ENCODE results near the gene KRT71.

Gene KRT71

DNA sequence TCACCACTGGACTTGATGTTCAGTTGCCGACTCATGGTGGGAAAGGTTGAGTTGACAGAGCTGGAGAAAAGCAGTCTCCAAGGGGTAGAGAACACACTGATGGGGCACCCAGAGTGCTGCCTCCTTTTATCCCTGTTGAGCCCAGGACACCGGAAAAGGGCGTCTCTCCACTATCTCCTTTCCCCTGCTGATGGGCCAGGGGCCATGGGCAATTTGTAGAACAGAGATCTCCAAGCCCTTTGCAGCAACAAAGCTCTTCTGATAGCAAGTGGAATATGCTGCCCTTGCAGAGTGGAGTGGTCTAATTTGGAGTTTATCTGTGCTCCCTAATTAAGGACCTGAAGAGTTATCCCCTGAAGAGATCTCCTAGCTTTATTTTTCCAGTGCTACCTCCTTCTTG, 20.8 kb upstream of the KRT71 start, which contains the start of gene KRT74:
TSS of gene KRT74 (minus strand) at position 101 of the 400 bp plus-strand sequence. CDS start at position 35, 66 bp downstream.
- no peak for DNase-seq

DNA sequence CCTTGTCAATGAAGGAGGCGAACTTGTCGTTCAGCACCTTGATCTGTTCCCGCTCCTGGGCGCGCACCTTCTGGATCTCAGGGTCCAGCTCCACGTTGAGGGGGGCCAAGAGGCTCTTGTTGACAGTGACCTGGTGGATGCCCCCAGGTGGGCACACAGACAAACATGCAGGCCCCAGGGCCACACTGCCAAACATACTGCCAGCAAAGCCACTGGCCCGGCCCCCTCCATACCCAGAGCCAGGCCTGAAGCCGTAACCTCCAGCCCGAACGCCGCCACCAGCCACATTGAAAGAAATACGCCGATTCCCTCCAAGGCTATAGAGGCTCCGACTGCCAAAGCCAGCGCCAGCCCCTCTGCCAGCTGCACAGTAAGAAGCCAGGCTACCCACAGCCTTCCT, 20.4 kb upstream of the KRT71 start:
- no peak for DNase-seq

DNA sequence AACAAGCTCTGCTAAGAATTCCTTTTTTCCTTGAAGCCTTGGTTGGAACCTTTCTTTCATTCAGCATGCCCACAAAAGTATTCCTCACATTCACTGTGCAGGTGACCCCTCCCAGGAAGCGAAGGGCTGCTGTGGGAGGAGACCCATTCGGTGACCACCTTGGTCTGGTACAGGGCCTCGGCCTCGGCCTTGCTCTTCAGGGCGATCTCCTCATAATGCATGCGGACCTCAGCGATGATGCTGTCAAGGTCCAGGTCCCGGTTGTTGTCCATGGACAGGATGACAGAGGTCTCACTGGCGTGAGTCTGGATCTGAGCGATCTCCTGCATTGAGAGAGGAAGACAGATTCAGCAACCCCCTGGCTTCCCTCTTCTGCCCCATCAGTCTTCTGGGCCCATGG, 17.6 kb upstream of the KRT71 start:
- DNase-seq, result no peak

DNA sequence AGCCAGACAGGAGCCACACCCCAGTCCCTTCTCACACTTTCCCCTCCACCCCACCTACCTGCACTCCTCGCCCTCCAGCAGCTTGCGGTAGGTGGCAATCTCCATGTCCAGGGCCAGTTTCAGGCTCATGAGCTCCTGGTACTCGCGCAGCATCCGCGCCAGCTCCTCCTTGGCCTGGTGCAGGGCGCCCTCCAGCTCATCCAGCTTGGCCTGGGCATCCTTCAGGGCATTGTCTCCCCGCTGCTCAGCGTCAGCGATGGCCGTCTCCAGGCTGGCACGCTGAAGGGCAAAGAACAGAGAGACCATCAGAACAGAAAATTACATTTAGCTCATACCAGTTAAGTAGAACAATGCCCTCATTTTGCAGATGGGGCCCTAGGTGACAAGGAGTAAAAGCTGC, 15.2 kb upstream of the KRT71 start:
- peak; percentile 18 for DNase-seq

DNA sequence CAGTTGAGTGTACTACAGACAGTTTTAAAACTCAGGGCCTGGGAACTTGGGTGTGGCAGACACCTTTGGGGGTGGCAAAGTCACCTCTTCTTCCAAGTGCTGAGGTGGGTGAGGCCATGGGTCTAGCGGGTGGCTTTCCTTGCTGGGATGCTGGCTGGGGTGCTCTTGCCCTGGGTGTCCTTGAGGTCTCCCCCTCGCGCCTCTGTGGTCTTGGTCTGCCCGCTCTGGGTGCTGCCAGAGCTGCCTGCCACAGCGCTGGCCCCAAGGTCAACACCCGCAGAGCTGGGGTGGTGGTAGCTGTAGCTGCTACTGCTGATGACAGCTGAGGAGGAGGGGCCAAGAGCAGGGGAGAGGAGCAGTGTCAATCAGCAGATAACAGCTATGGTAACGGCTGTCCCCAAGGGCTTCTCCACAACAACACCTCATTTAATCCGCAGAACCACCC, 13.9 kb upstream of the KRT71 start:
- no peak for DNase-seq

DNA sequence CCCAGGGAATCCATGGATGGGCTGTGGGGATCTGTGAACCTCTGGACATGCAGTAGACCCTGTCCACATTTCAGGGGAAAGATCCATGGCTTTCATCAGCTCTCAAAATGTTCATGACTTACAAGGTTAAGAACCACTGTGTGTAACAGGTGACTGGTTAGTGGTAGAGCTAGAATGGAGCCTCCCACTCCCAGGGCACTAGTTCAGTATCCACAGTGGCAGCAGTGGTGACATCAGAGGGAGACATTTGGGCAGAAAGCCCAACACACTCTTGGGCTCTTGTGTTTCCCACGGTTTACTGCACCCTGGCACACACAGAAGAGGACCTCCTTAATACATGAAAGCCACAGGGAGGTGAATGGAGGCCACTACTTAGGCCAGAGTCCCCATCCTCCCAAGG, 11.6 kb upstream of the KRT71 start:
- no peak for DNase-seq

DNA sequence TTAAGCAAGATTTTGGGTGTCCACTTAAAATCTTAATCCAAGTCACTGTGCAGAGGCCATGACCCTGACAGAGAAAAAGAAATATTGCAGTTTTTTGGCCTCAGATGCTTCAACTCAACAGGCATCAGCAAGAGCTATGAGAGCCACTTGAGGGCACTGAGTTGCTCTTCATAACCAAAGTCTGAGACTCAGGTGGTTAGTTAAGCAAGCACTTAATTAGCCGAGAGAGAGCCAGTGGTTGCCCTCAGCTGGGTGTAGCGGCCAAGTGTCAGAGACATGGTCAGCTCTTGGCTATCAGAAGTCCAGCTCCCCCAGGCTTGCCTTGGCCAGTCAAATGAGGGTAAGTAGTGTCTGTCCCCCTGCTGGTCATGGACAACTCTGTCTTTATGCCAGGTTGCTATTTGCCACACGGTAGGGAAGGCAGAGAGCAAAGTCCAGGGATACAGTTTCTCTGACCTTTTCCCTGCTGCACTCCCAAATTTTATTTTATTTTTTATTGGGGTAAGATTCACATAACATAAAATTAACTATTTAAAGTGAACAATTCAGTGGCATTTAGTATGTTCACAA, 9.0 kb upstream of the KRT71 start:
- no peak for DNase-seq

DNA sequence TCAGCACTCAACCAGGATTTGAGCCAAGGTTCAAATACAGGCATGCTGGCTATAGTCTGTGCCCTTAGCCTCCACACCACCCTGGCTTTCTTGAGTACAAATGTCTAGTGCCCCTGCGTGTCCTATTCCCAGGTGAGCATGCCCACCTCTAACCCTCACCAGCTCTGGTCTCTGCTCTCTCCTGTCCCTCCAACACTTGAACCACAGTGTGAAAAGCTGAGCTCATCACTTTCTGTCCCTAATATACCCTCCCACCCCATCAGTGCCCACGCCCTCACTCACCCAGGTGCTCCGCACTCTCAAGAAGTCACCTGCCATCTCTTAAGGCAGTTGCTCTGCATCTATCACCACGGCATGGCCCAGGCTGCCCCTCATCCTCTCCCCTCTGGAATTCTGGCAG, 7.0 kb upstream of the KRT71 start:
- DNase-seq, result no peak

DNA sequence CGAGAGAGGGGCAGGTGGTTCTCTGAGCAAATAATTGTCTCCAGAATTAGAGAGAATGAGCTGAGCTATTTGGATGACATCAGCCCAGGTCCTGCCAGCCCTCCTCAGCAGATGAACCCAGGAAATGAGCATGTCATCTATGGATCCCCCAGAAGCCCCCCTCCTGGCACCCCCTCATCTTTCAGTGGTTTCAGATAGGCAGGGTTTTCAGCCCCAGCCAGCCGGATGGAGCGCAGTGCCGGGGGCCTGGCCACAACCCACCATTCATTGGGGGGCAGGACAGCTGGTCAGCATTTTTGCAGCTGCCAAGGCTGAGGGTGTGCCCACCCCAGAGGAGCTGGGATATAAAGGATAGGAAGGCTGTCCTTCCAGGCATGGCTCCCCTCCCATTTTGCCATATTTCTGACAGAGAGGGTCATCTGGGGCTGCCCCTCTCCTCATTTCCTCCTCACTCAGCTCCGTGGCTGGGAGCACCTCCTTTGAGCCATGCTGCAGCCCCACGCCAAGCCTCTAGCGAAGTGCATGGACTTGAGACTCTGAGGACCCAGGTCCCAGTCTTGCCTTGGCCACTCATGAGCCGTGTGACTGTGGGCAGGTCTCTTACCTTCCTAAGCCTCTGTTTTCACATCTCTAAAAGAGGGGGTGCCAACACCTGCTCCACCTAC, 6.0 kb upstream of the KRT71 start:
- DNase-seq, result no peak

DNA sequence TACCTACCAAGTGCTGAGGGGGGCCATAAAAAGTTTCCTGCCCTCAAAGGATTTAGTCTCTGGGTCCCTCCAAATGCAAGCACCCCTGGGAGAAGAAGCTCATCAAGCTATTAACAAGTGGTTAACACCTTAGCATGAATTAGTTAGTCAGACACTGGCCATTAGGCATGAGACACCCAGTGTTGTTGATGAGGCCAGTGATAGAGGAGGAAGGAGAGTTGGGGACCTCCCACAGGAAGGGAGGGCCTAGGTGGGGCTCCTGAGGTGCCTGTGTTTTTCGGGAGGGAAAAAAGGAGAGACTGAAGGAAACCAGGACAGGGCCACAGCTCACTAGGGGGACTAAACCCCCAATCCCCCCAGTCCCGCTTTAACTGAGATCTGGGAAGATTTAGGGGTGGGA, 4.5 kb upstream of the KRT71 start:
- no peak for DNase-seq

DNA sequence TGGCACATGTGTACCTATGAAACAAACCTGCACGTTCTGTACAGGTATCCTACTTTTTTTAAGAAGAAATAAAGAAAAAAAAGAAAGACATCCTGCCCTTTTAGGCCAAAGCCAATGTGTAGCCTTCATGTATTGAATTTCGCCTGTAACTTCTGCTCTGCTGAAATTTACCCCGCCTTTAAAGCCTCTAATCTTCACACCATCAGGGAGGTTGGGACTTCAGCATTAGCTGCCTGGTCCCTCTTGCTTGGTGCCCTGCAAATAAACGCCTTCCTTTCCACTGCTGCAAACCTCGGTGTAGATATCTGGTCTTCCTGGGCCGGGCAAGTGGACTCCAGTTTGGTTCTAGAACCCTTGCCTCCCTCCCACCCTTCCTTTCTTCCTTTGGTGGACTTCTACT, 2.6 kb upstream of the KRT71 start:
- DNase-seq, result no peak

DNA sequence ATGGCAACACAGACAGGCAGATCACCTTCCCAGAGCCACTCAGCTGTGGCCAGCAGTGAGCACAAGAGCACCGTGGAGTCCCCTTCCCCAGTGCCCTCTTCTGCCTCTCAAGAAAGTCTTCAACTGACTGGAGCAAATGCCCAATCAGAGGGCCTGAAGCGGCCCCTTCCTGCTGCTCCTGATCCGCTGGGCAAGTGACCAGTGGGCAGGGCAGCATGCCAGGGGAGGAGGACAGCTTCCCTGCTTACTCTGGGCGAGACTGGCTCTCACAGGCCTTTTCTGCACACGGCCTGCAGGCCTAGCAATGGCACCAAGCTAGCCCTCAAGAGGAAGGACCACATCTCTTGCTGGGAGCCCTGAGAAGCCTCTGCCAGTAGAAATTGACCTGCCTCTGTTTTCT, 890 bp downstream of the KRT71 start:
- peak; percentile 13 for DNase-seq

DNA sequence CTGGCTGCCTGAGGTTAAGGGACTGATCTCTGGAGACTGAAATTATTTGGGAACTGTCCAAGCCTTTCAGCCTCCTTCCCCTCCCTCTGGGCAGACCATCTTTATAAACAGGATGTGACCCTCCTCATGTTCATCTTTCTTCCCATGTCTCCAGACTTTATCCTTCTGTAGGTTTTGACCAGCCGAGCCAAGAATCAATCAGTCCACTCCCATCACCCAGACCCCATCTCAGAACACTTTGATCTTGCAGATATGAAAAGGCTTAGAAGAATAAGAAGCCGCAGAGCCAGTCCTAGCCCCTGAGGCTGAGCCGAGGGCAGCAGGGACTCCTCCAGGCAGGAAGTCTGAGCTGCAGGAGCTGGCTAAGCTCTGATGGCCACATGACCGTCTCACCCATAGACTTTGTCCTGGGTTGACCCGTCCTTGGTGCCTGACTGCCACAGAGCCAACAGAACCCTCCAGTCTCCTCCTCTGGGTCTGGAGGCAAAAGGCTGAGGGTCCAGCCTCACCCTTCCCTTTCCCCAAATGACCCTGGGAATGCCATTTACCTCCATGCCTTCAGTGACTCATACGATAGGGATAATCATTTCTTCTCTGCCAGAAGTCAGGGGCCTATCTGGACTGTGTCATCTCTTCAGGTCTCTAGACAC, 1.6 kb downstream of the KRT71 start:
- no peak for DNase-seq

DNA sequence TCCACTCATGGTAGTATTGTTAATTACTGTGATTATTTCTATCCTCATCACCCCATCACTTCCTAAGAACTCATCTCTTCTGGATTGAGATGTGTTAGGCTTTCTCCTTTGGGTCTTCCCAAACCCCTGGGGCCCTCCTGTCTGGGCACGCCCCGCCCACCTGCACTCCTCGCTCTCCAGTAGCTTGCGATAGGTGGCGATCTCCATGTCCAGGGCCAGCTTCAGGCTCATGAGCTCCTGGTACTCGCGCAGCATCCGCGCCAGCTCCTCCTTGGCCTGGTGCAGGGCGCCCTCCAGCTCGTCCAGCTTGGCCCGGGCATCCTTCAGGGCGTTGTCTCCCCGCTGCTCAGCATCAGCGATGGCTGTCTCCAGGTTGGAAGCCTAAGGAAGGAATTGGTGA, 6.8 kb downstream of the KRT71 start:
- no peak for DNase-seq

DNA sequence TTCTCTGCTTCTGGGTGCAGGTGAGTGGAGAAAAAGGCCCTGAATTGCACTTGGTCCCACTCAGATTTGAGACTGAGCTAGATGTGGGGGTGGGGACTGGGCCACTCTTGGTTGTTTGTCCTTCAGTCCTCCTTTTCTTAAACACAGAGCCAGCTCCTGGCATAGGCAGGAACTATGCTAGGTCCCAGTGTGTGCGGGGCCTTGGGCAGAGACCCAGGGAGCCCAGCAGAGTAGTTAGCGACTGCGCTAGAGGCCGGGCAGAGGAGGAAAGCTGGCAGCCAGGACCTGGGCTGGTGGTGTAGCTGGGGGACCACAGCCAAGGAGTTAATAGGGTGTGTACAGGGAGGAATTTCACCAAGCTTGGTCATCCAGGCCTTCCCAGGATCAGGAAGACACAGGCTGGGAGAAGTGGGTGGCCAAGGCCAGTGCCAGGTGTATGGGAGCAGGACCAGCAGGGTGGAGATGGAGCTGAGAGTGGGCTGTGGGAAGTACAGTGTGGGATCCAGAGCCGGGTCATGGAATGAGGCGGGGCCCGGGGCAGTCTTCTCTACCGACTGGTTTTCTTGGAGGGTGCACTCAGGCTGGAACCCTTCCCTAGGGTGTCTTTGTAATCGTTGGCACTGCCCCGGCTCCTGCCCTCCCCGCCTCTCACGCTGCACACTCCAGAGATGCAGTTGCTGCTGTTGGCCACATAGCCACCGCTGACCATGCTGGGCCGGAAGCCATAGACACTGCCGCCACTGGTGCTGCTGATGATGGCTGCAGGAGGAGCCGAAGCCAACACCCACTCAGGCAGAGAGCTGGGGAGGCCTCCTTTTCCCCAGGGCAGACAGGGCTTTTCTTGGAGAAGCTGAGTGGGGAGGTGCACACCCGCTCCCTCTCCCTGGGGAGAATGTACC, 8.7 kb downstream of the KRT71 start:
- DNase-seq, result peak; percentile 23

DNA sequence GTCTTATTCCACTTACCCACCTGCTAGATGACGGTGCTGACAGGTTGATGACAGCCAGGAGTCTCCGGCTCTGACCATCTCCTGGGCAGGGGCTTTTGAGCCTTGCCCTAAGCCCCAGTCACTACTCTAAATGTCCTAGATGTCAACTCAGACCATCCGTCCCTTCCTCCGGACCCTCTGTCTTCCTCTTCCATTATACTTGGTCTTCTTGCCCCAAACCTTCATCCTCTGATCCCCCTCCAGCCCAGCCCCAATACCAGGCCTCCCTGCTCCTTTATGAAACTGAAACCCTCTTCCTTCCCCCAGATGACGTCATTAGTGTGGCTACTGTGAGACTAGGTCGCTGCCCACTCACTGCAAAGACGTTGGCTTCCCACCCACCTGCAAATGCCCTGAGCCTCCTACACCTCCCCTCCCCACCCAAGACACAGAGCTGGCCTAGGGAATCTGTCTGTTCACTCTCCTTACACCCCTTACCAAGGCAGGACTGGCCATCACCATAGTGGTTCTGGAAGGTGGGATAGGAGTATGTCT, 10.1 kb downstream of the KRT71 start:
- no peak for DNase-seq

DNA sequence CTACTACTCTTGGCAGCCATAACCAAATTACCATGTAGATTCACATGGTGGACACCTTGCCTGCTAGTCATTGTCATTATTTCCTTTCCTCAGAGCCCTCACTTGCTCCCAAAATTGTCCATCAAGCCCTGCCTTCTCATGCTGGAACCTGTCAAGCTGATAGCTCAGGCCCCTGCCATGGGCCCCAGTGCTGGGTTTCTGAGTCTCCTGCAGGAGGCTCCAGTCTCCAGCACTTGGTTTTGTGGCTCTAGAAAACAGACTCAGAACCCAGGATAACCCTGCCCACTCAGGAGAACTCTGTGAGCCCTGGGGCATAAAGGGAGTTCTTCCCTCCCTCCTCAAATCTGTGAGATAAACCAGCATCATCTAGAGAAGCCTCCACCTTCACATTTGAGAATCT, 10.8 kb downstream of the KRT71 start:
- no peak for DNase-seq

DNA sequence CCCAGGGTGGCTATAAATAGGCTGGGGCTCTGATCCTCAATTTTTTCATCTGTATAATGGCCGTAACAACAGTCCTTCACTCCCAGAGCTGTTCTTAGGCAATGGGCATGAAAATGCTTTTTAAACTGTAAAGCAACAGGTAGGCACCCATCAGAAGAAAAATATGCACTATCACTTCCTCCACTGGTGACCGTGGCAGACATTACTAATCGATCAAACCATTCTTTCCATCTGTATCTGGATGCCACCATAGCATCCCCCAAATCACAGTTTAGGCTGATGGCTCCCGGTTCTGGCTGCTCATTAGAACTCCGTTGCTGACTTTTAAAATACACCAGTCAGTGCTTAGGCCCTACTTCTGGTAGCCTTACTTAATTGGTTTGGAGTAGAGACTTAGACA, 11.2 kb downstream of the KRT71 start:
- DNase-seq, result no peak

DNA sequence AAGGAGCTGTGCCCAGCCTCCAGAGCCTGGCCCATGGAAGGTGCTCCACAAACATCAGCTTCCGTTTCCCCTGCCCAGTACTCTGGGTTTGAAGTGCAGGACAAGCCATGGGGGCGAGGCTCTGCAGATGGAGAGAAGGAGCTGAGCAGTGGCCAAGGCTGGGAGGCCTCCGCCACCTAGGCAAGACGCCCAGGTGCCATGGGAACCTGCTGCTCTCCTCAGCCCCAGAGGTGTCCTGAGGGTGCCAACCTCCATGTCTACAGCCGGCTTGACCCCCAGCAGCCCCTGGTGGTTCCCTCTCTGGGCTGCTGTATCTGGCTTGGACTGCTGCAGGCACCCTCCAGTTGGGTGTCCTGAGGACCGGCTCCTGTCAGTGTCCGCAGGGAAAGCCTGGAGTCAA, 12.4 kb downstream of the KRT71 start:
- no peak for DNase-seq

DNA sequence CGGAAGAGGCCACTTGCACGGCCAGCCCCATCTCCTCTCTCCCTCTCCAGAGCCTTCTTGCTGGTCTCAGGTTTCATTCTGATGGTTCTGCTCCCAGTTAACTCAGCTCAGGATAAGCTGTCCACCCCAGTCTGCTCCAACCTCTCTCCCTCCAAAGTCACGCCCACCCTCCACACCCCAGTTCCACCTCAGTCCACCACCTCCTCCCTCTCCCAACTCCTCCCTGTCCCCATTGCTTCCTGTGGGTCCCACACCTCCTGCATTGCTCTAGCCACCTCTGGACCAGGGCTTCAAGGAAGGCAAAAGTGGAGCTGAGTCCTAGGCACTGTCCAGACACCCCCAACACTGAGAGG, 13.1 kb downstream of the KRT71 start:
- no peak for DNase-seq

DNA sequence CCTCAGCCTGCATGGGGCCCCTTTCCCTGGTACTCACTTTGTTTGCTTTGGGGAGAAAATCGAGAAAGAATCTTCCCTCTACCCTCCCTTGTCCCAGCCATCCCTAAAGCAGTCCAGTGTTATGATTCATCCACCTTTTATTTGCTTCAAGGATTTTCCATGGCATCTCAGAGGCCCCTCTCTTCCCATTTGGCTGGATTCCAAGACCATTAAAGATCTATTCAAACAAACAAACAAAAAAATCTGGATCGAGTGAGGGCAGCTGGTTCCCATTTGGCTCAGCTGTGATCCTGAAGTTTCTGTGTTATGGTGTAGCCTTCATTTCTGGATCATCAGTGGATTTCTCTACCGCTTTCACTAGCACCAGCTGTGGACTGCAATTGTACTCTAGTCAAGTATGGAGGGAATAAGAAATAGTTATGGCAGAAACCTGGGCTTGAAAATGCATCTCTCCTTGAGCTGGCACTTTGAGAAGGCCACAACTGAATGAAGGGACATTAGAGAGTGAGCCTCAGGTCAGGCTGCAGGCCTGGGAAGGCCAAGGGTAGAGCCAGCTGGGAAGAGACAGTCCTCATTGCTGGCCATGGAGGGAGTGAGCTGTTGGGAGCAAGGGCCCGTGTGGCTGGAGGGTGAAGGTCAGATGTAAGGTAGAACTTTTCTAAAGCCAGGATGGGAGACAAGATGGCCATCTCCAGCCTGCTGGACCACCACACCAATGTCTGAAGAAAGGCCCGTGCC, 13.7 kb downstream of the KRT71 start:
- no peak for DNase-seq

DNA sequence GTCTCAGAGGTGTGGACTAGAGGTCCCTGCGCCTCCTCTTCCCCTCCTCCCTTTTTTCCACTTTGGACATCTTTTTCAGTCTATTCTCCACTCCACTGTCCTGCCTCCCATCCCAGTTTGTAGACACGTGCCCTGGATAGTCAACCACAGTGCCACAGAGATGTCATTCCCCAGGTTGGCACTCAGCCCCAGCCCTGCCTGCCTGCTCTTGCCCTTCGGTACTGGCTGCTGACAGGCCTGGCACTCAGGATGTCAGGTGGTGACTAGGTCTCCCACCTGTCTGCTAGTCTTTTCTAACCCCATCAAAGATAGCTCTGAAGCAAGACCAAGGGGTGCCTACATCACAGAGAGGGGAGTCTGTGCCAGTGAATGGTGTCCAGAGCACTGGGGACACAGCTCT, 15.8 kb downstream of the KRT71 start:
- no peak for DNase-seq

DNA sequence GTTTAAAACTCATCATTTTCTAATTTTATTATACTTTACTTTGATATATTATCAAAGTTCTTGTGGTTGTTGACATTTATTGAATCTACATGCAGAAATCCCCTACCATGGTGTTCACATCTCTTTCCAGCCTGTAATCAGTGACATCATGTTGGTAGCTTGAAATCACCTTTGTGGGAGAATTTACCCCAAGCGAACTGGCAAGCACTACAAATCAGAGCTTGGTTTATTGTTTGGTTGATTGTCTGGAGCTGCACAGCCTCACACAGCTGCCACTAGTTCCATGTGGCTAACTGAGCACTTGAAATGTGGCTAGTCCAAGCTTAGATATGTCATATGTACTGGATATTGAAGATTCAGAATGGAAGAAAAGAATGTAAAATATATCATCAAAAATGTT, 17.4 kb downstream of the KRT71 start:
- DNase-seq, result no peak

Measured in midbrain (tissue), 1 donor.